ENCODE data around the gene MTCH1.
"Not testable (repeated sequence)": the region's sequence is repeated elsewhere in the genome, so short reads cannot be mapped to it uniquely, and the experiment has no call there.

MTCH1 gene

DNA sequence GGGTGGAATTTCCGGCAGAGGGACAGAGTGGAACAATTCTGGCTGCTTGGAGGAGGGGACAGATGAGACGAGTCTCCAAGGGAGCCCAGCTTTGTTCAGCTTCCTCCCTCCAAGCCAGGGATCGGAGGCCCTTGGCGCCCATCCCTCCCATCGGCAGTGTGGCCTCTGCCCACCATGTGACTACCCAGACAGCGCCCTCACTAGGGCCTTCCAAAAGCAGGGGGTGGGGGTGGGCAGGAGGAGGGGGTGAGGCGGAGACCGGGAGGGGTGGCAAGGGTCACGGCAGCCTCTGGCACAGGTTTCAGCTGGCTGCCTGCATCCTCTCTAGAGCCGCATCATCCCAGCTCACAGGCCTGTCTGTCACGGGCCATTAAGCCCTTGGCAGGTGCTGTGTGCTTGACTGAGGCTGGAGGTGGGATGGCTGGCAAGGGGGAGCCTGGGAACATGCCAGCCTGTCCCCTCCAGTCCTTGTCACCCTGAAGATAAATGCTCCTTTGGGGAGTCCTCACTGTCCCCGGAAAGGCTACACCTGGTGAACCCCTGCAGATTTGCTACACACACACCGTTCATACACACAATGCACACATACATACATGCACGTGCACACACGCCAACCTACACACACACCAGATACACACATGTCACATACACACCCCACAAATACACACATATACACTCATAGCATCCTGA lies 13.2 kb upstream of the MTCH1 start:
- in situ Hi-C loops (cut with HindIII; ENCODE audit: low sequenced_read_pairs) = no loop called here

DNA sequence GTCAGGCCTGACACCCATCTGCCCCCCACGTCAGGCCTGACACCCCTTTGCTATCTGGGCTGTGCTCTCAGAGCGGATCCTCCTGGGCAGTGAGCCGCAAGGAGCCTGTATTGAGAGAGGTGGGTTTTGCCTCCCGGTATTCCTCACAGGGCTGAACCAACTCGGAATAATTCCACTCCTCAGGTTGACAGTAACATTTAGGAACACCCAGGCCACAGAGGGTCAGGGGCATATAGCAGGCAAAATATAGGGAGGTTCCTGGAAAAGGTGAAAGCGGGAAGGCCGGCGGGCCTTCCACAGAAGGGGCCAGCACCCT lies 12.7 kb upstream of the MTCH1 start:
- in situ Hi-C loops (cut with HindIII; ENCODE audit: low sequenced_read_pairs) = no loop called here

DNA sequence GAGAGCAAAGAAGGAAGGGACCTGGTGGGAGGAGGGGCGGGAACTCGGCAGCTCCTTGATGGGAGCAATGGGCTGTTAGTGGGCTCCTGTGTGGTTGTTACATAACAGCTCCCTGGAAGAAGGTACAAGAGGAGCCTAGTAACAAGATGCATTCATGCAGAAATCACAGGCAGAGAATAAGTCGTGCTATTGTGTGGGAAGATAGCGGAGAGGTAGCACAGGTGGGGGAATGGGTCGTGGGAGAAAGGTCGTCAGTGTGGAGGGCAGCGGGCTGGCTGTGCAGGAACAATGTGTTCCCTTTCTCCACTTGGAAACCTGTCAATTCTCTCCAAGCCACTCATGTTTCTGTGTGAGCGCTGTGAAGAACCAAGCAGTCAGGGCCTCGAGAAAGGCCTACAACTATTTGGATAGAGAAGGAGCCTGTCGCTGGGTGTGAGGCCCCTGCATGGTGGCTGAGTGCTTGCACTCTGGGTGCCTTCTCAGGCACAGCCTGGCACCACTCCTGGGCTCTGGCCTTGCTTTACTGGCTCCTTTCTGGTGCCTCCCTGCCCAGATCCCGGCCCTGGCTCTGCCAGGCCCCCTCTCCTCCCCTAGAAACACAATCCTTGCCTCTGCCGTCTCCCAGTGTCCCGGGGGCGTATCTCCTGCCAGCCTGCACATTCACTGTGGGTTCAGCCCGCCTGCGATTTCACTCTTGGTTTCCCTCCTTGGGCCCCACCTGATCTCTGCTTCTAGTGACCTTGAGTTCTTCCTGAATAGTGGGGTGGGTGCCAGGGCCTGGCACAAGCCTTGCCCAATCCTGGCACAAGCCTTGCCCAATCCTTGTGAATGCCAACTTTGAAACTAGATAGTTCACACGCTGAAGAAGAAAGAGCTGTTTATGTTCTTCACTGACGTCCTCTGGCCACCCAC lies 12.1 kb upstream of the MTCH1 start:
- in situ Hi-C loops (cut with HindIII; ENCODE audit: low sequenced_read_pairs) = no loop called here

DNA sequence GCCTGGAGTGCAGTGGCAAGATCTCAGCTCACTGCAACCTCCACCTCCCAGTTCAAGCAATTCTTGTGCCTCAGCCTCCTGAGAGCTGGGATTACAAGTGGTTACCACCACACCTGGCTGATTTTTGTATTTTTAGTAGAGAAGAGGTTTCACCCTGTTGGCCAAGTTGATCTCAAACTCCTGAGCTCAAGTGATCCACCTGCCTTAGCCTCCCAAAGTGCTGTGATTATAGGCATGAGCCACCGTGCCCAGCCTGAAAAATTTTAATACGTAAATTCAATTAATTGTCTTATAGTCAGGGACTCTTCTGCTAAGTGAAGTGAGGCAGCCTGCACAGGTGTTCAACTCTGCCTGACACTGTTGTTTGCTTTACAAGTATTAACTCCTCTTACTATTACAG lies 4.4 kb upstream of the MTCH1 start:
- in situ Hi-C loops (cut with HindIII; ENCODE audit: low sequenced_read_pairs) = not testable (repeated sequence)

DNA sequence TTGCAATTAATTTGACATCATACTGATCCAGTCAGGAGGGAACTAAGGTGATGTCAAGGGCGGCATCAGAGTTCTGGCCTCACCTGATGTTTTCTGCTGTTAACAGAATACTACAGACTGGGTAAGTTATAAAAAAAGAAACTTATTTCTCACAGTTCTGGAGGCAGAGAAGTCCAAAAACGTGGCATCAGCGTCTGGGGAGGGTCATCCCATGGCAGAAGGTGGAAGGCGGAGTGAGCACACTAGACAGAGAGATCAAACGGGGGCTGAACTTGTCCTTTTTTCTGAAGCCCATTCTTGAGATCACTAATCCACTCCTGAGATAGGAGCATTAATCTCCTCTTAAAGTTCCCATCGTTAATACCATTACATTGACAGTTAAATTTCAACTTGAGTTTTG lies 3.3 kb upstream of the MTCH1 start:
- in situ Hi-C loops (cut with HindIII; ENCODE audit: low sequenced_read_pairs) = no loop called here

DNA sequence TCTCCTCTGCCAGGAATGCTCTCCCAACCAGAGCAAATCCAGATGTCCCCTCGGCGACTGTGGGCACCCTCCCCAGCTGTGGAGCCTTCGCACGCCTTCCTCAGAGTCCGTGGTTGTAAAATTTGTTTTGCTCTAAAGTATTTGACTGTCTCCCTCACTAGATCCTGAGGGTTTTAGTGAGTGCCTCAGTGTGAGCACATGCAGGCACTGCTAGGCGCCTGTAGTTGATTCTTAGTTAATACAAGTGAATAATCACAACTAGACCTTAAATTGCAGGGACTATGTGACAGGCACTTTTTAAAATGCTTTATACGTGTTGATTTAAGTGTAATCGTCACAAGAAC lies 680 bp upstream of the MTCH1 start:
- in situ Hi-C loops (cut with HindIII; ENCODE audit: low sequenced_read_pairs) = no loop called here

DNA sequence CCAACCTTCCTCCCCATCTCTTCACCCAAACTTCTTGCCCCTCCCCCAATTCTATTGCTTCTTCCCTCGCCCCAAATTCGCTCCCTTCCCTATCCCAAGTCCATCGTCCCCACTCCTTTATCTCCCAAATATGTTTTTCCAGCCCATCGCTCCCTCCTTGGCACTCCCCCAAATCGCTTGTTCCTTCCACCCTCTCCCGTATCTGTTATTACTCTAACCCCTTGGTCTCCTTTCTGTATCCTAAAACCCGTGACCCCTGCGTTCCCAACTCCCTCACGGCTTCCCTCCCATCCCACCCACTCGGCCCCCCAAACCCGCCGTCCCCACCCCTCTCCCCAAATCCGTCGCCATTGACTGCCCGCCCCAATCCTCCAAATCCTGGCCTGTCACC lies 584 bp downstream of the MTCH1 start:
- in situ Hi-C loops (cut with HindIII; ENCODE audit: low sequenced_read_pairs) = no loop called here

DNA sequence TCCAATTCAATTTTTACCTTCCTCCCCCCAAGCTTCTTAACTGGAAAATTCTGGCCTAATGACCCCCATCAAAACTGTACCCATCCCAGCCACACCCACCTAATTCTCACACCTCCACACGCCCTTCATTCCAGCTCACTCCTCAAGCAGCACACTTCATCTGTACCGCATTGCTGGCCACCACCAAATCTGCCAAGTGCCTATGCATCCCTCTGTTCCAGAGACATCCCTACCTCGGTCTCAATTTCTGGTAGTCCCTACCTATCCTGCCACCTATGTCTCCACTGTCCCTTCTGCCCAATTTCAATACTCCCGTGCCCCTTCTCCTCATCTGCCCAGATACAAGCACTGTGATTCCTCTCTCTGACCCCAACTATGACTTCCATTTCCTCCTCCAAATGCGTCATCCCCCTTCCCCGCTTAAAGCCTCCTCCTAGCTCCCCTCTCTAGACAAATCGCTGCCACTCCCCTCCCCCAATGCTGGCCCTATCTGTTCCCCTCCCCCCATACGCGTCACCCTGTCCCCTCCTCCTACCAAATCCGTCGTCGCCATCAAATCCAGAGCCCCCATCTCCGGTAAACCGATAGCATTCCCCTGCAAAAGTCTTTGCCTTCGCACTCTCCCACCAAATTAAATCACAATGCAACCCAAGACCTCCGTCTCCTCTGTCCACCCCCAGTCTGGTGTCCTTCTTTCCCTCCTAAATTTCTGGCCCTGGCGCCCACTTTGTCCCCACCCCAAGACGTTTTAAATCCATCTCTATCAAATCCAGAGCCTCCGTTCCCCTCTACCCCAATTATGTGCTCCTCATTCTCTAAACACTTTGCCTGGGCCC lies 1.2 kb downstream of the MTCH1 start:
- in situ Hi-C loops (cut with HindIII; ENCODE audit: low sequenced_read_pairs) = no loop called here

DNA sequence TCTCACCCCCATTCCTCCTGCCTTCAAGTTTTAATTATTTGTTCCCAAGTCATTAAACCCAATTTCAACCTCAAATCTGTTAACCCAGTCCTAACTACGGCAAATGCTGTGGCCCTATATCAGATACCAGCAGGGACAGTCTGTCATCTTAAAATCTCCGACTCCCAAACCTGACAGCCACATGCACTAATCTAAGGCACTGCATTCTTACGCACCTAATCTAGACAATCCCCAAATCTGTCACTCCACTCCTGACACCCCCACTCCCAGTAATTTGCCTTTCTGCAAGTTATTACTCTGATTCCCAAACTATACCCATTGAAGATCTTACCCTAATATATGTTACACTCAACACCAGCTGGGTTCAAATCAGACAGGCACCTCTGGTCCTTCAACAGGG lies 2.5 kb downstream of the MTCH1 start:
- in situ Hi-C loops (cut with HindIII; ENCODE audit: low sequenced_read_pairs) = no loop called here

DNA sequence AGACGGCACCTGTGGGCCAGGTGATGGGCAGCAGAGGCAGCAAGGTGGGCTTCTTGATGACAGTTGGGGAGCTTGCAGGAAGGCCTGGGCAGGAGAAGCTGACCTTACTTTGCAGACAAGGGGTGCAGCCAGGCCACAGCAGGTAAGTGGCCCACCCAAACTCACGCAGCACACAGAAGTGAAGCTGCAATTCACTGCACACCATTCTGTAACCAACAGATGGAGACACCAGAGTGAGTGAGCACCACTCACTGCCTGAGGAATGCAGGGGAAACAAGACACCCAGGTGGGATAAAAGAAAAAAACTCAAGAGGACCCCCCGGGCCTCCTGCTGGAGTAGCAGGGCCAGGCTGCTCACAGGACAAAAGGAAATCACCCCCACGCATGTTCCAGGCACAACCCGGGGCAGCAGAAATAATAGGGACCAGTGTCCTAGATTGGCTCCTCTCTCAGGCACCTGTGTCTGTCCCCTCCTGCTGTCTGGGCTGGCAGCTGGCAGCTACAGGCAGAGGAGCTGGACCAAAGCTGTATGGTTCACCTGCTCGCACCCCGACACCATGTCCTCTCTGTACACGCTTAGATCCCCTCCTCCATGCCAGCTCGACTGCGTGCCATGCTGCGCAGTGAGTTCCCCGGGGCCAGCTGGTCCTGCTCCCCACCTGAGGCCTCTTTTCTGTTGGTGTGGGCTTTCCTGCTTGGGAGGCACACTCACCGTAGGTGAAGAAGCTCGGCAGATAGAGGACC lies 4.9 kb downstream of the MTCH1 start:
- in situ Hi-C loops (cut with HindIII; ENCODE audit: low sequenced_read_pairs) = no loop called here

DNA sequence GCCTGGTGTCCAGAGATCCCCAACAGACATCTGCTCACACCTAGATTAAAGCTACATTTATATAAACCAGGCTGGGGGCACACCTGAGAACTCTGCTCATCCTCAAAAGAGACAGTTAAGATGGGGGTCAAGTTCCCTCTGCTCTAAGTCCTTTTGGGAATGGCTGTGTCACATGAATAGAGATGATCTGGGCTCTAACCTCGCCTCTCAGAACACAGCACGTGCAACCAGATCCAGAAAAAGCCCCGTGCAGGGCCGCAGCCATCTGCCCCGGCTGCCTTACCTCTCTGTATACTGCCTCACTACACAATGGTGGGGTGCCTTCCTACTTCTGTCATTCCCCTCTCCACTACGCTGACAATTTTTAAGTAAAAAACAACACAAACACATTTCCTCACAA lies 5.9 kb downstream of the MTCH1 start:
- in situ Hi-C loops (cut with HindIII; ENCODE audit: low sequenced_read_pairs) = no loop called here

DNA sequence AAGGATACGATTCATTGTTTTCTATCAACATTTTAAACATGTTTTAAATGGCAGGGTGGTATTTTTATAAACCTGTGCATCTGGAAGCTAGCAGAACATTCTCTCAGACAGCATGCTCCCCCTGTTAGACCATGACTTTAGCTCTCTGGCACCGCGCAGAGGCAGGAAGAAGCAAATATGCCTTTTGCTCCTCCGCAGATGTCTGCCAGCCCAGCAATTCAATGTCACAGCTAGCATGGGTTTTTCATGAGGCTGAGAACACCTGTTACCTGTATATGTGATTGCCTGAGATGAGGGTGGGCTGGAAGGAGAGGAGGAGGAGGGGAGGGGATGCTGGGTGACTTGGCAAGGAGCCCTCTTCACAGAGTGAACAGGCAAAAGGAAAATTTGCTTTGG lies 6.7 kb downstream of the MTCH1 start:
- in situ Hi-C loops (cut with HindIII; ENCODE audit: low sequenced_read_pairs) = no loop called here

DNA sequence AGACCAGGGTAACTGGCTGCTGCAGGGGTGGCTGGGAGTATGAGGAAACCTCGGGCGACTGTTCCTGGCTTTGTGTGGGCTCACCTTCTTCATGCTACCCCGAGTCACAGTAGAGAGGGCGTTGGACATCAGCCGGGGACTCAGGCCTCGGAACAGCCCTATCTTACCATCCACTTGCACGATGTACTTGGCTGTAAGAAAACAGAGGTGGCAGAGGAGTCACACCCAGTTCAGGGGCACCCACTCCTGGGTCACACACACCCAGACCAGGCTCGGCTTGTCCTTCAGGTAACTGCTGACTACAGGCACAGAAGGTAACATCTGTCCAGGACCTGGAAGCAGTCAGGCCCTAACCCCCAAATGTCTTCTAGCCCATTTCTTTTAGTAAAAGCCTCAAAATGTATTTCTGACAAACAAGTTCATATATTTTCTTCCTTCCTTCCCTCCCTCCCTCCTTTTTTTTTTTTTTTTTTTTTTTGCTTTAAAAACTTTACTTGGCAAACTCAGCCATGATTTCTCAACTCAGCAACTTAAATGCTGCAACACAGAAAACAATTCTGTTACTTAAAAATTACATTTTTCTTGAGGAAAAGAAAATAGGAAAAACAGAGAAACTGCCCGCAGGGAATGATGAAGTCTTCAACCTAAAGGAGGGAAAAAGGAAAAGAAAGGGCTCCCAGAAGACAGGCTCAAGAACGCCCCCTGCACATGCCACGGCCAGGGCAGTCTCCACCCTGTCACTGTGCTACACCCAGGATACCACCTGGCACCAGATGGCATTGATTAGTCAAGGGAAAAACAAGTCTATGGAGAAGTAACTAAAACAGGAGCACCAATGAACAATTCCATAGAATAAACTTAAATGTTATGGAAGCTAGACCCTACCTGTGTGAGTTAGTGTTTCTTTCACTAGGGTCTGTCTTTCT lies 7.3 kb downstream of the MTCH1 start:
- in situ Hi-C loops (cut with HindIII; ENCODE audit: low sequenced_read_pairs) = no loop called here

DNA sequence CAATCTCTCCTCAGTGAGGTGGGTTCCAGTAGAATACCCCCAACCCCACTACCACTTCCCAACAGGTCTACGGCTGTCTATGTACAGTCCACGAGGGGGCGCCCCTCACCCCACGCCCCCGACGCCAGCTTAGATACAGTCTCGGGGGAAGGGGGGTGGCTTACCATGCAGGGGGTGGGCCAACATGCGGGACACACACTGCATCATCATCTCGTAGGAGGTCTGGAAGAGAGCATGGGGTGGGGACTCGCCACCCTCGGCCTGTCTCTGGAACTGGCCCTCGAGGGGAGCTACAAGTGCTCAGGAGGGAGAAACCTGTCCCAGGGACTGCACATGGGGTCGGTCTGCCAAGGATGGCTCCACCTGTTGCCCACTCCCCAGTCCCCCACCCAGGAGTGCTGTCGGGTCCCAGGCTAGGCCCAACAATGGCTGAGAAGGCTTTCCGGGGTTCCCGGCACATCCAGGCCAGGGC lies 8.5 kb downstream of the MTCH1 start:
- in situ Hi-C loops (cut with HindIII; ENCODE audit: low sequenced_read_pairs) = no loop called here

DNA sequence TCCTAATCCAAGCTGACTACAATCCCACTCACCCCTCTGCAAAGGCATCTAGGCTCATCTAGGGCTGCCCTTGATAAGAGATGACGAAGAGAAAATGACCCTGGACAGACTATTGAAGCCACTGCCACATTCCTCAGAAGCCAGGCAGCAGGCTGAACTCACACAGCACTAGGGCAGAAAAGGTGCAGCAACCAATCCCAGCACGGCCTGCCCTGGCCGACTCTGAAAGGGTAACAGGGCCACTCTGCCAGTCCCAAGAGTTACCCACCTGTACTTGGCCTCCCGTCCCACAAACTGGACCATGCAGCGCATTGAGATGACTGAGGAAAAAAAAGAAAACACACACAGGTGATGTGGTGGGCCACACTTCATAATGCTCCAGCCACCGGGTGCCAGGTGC lies 9.1 kb downstream of the MTCH1 start:
- in situ Hi-C loops (cut with HindIII; ENCODE audit: low sequenced_read_pairs) = no loop called here

DNA sequence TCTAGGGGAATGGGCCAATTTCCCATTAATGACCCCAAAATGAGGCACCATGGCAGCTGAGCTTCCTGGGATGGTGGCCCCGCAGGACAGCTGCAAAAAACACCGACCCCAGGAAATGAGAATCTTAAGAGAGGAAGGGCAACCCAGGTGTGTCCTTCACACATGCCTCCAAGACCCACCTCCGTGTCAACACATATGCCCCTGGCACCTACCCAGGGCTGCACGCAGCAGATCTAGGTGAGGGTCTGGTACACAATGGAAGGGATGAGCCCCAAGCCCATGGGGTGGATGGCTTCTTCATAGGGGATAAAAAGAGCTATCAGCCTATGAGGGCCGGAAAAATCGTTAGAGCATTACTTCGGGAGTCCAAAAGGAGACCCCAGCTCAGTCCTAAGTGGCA lies 9.5 kb downstream of the MTCH1 start:
- in situ Hi-C loops (cut with HindIII; ENCODE audit: low sequenced_read_pairs) = no loop called here

DNA sequence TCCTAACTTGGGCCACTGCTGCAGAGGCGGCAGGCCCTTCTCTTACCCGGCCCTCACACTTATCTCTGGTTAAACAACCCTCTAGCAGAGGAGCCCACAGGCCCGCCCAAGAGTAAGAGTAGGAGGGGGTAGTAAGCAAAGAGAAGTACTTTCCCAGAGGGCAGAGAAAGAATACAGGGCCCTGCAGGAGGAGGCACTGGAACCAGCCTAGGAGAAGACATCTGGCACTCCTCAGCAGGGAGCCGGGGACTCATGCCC lies 10.1 kb downstream of the MTCH1 start:
- in situ Hi-C loops (cut with HindIII; ENCODE audit: low sequenced_read_pairs) = no loop called here

DNA sequence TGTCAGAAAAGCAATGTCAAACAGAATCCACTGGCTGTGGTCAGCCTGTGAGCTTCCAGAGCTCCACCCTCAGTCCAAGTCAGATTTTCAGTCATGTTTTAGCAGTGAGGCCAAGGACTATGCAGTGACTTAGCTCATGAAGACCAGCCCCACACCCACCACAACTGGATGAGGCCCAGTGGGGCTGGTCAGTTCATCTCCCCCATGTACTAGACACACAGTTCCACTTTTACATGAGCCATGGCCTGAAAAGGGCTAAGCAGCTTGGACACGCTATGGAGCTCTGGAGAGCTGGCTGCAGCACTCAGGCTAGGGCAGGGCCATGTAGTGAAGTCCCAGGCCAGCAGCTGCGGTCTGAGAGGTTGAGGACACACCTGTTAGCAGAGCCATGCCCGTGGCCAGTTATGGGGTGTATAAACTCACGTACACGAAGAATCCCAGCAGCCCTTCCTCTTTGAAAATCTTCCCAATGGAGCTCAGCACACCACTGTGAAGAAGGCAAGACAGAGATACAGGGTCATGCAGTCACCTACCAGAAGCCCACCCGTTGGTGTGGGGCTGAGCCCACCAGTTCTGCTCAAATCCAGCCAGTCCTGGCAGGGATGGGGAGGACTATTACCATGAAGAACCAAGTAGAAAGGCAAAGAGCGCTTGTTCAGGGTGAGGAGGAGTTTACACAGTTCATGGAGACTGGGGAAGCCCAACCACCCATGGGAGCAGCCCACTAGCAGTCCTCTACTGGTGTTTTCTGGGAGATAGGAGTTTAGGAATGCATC lies 10.6 kb downstream of the MTCH1 start:
- in situ Hi-C loops (cut with HindIII; ENCODE audit: low sequenced_read_pairs) = no loop called here

DNA sequence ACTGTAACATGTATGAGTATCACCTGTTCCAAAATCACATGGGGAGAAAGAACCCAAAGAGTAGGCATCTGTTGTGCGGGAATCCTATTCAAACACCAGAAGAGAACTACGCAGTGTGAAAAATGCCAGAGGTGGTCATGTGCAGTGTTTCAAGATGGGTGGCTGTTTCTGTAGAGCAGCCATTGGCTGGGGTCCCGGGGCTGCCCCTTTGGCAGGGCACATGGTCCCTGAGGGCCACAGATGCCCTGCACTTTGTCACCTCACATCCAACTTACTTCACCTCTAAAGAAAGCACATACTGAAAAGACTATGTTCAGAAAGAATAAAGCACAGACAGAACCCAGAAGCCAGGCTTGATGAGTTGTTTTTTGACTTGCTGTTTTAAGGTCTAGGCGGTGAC lies 12.3 kb downstream of the MTCH1 start:
- in situ Hi-C loops (cut with HindIII; ENCODE audit: low sequenced_read_pairs) = no loop called here

DNA sequence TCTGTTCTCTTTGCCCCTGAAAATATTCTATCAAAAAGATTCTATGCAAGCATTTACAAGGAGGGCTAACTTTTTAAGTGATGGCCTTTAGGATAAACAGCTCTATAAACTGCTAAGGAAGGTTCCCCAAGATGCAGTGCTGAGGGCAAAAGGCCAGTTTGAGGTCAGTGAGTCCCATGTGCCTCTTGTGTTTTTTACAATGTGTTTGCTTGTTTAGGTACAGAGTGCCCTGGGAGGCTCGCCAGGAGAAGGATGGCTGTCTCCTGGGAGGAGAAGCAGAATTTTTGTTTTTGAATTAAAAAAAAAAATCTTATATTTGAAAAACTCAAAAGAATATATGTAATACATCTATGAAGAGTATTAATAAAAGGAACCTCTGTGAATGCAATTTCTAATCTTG lies 12.8 kb downstream of the MTCH1 start:
- in situ Hi-C loops (cut with HindIII; ENCODE audit: low sequenced_read_pairs) = no loop called here

Data from DLD1 (cell line).